AG09309 (cell line): ENCODE measurements around the gene ABCA13.

ENCODE experiments used
- DNase-seq: peaks from one replicate; pipeline ENCODE4 v3.0.0-alpha.2; 2010; ENCODE audit warnings: low read depth
- H3K4me3 ChIP-seq: 2 replicates; pipeline ENCODE4 v1.5.1; 2011; ENCODE audit warnings: mild to moderate bottlenecking, low read depth, low read length, moderate library complexity; ENCODE audit not compliant: control insufficient read depth
- CTCF ChIP-seq: IDR thresholded peaks from 2 replicates; pipeline ENCODE4 v1.5.1; 2011; ENCODE audit warnings: mild to moderate bottlenecking, low read depth, low read length, inconsistent platforms; ENCODE audit not compliant: insufficient read depth, control insufficient read depth; ENCODE audit errors: missing control alignments

ABCA13 gene

GRCh38 chr7:48528646-48529045 lies 357.4 kb downstream of the ABCA13 start:
- no peak for DNase-seq
- no peak for TF ChIP-seq CTCF
- no peak overlapping the region for H3K4me3 ChIP-seq

- TF ChIP-seq CTCF, result no peak
- DNase-seq, result no peak
- no peak overlapping the region for H3K4me3 ChIP-seq
Measured at GRCh38 chr7:48537561-48537960, 366.3 kb downstream of the ABCA13 start.

GRCh38 chr7:48540746-48541145 lies 369.5 kb downstream of the ABCA13 start:
- H3K4me3 ChIP-seq, result no peak overlapping the region
- DNase-seq, result no peak
- no peak for TF ChIP-seq CTCF

- DNase-seq, result no peak
- no peak overlapping the region for H3K4me3 ChIP-seq
- TF ChIP-seq CTCF, result no peak
Measured at GRCh38 chr7:48548667-48549066, 377.4 kb downstream of the ABCA13 start.

- TF ChIP-seq CTCF, result no peak
- no peak for DNase-seq
- no peak overlapping the region for H3K4me3 ChIP-seq
Measured at GRCh38 chr7:48551652-48552051, 380.4 kb downstream of the ABCA13 start.

- no peak for TF ChIP-seq CTCF
- DNase-seq, result no peak
- no peak overlapping the region for H3K4me3 ChIP-seq
Measured at GRCh38 chr7:48563334-48563733, 392.1 kb downstream of the ABCA13 start.

GRCh38 chr7:48575516-48575915 lies 404.3 kb downstream of the ABCA13 start:
- H3K4me3 ChIP-seq, result no peak overlapping the region
- no peak for DNase-seq
- TF ChIP-seq CTCF, result no peak
